ENCODE results near the gene HPSE2.

GRCh38 chr10:98456043-98456570 is 779.5 kb downstream of the HPSE2 start:
- TF ChIP-seq CSRNP3 (CRISPR knock-in tag; IDR thresholded peaks at IDR 0.05) (no peak), ARNTL (CRISPR knock-in tag; IDR thresholded peaks at IDR 0.05; ENCODE audit: borderline replicate concordance, low read depth) (no peak), ZNF565 (CRISPR knock-in tag; conservative IDR thresholded peaks at IDR 0.05; ENCODE audit: low read depth) (no peak), GLIS3 (CRISPR knock-in tag; IDR thresholded peaks at IDR 0.05) (no peak), ZC3H10 (CRISPR knock-in tag; IDR thresholded peaks at IDR 0.05) (no peak), POU6F1 (CRISPR knock-in tag; IDR thresholded peaks at IDR 0.05; ENCODE audit: borderline replicate concordance, low read depth) (no peak), PATZ1 (CRISPR knock-in tag; IDR thresholded peaks at IDR 0.05; ENCODE audit: borderline replicate concordance) (no peak), CREB5 (CRISPR knock-in tag; IDR thresholded peaks at IDR 0.05; ENCODE audit: low read depth) (no peak), RARB (CRISPR knock-in tag; IDR thresholded peaks at IDR 0.05) (no peak)
